ENCODE measurements around the gene ZNF280C. TPM values are rescaled to one million over a fixed set of nuclear protein-coding genes. Genes with fewer than 3 reads are reported as not detected.
"Not testable (repeated sequence)": the region's sequence is repeated elsewhere in the genome, so short reads cannot be mapped to it uniquely, and the experiment has no call there.

Gene ZNF280C
- total RNA-seq, 1 experiment from 2014 or later = 7.8 TPM

- no TSS peak for BruUV-seq (replicated peaks)
- Histone ChIP-seq H3K4me2 (no peak overlapping the region), H3K79me2 (ENCODE audit: low read depth) (no peaks in the 10 kb centered on the region), H3K36me3 (ENCODE audit: low read depth) (no peaks in the 10 kb centered on the region), H3K4me1 (replicated peaks; ENCODE audit: insufficient read depth) (no peaks in the 10 kb centered on the region), H3K9me3 (ENCODE audit: insufficient read depth, low read depth) (no peaks in the 10 kb centered on the region), H3K9me2 (ENCODE audit: insufficient read depth) (no peaks in the 10 kb centered on the region), H3K4me3 (no peak overlapping the region), H3F3A (ENCODE audit: insufficient read depth, low read depth) (no peaks in the 10 kb centered on the region), H2AFZ (no peak overlapping the region), H4K20me1 (ENCODE audit: insufficient read depth) (no peaks in the 10 kb centered on the region), H3K27ac (no peak overlapping the region), H3K27me3 (ENCODE audit: insufficient read depth, low read depth) (no peaks in the 10 kb centered on the region)
- intact Hi-C loops (cut with micrococcal nuclease; ENCODE audit: unreplicated experiment) = no loop called here
- TF ChIP-seq EZH2 (IDR thresholded peaks at IDR 0.05; ENCODE audit: low read depth) = no peak
- TF ChIP-seq CTCF (conservative IDR thresholded peaks at IDR 0.05) = no peak
- POLR2A ChIA-PET (ENCODE audit: unreplicated experiment) = no interaction called here
- CTCF ChIA-PET = no interaction called here
- DNase-seq = no peak
These were observed 13.5 kb upstream of the ZNF280C start for GRCh38 chrX:130282151-130282550.

- no TSS peak for BruUV-seq (replicated peaks)
- no peak overlapping the region for H3K4me2 ChIP-seq
- intact Hi-C loops (cut with micrococcal nuclease; ENCODE audit: unreplicated experiment) = no loop called here
- no peaks in the 10 kb centered on the region for H3F3A ChIP-seq (ENCODE audit: insufficient read depth, low read depth)
- no peak overlapping the region for H3K27ac ChIP-seq
- no peak overlapping the region for H3K4me3 ChIP-seq
- H4K20me1 ChIP-seq (ENCODE audit: insufficient read depth) = no peaks in the 10 kb centered on the region
- H2AFZ ChIP-seq = 0 out of 2 replicates have a peak overlapping the region, but pooled peaks have one; percentile 37
- no peaks in the 10 kb centered on the region for H3K4me1 ChIP-seq (replicated peaks; ENCODE audit: insufficient read depth)
- ChIA-PET POLR2A (ENCODE audit: unreplicated experiment) (no interaction called here), CTCF (no interaction called here)
- H3K36me3 ChIP-seq (ENCODE audit: low read depth) = no peaks in the 10 kb centered on the region
- H3K9me2 ChIP-seq (ENCODE audit: insufficient read depth) = no peaks in the 10 kb centered on the region
- TF ChIP-seq EZH2 (IDR thresholded peaks at IDR 0.05; ENCODE audit: low read depth) (no peak), CTCF (conservative IDR thresholded peaks at IDR 0.05) (no peak)
- H3K79me2 ChIP-seq (ENCODE audit: low read depth) = no peaks in the 10 kb centered on the region
- H3K9me3 ChIP-seq (ENCODE audit: insufficient read depth, low read depth) = no peaks in the 10 kb centered on the region
- DNase-seq = no peak
- no peaks in the 10 kb centered on the region for H3K27me3 ChIP-seq (ENCODE audit: insufficient read depth, low read depth)
These were observed 12.2 kb upstream of the ZNF280C start for GRCh38 chrX:130280901-130281300.

GRCh38 chrX:130272253-130272652 lies 3.6 kb upstream of the ZNF280C start:
- intact Hi-C loops (cut with micrococcal nuclease; ENCODE audit: unreplicated experiment); H3K9me3 ChIP-seq (ENCODE audit: insufficient read depth, low read depth); BruUV-seq (replicated peaks); H3K4me2 ChIP-seq; H3K9me2 ChIP-seq (ENCODE audit: insufficient read depth); H3K36me3 ChIP-seq (ENCODE audit: low read depth); H3K79me2 ChIP-seq (ENCODE audit: low read depth); H2AFZ ChIP-seq; DNase-seq; H4K20me1 ChIP-seq (ENCODE audit: insufficient read depth); POLR2A ChIA-PET (ENCODE audit: unreplicated experiment); H3K27ac ChIP-seq; H3K4me3 ChIP-seq; CTCF ChIA-PET; H3K4me1 ChIP-seq (replicated peaks; ENCODE audit: insufficient read depth); H3K27me3 ChIP-seq (ENCODE audit: insufficient read depth, low read depth): not testable (repeated sequence)
- peaks cover 12% of the 10 kb centered on the region; the same call in 1 of the 2 replicates for H3F3A ChIP-seq (ENCODE audit: insufficient read depth, low read depth)

GRCh38 chrX:130269391-130269790 lies 692 bp upstream of the ZNF280C start:
- Histone ChIP-seq H3K4me3 (peak overlapping the region; percentile 87; the same call in 1 of the 2 replicates), H3K79me2 (ENCODE audit: low read depth) (peaks cover 35% of the 10 kb centered on the region), H3F3A (ENCODE audit: insufficient read depth, low read depth) (peaks cover 14% of the 10 kb centered on the region; the same call in 1 of the 2 replicates), H3K4me2 (peak overlapping the region; percentile 100; the same call in 1 of the 2 replicates), H2AFZ (peak overlapping the region; percentile 85), H3K4me1 (replicated peaks; ENCODE audit: insufficient read depth) (peaks cover 34% of the 10 kb centered on the region)
- H3K27ac ChIP-seq; H3K9me3 ChIP-seq (ENCODE audit: insufficient read depth, low read depth); BruUV-seq (replicated peaks); CTCF ChIA-PET; DNase-seq; H3K9me2 ChIP-seq (ENCODE audit: insufficient read depth); H3K27me3 ChIP-seq (ENCODE audit: insufficient read depth, low read depth); H3K36me3 ChIP-seq (ENCODE audit: low read depth); H4K20me1 ChIP-seq (ENCODE audit: insufficient read depth): not testable (repeated sequence)
- POLR2A ChIA-PET (ENCODE audit: unreplicated experiment) = interaction anchor here (0.6 kb wide), 1 partner anchor 392 kb away, joined by 7 read pairs; no protein-coding TSS in a partner anchor
- intact Hi-C loops (cut with micrococcal nuclease; ENCODE audit: unreplicated experiment) = loop anchor here (5.0 kb wide), 1 partner anchor 133 kb away; the partner anchor contains the start of gene RBMX2

All from PC-9 (cell line).